Body of pancreas (tissue), 4 donors: ENCODE results near the gene THOC7. TPM values are rescaled to one million over a fixed set of nuclear protein-coding genes. Genes with fewer than 3 reads are reported as not detected.

Experiments used
- ATAC-seq: fragments of 150-250 bp; one replicate; pipeline ENCODE4 v1.9.1; 2016
- DNase-seq, 4 donors: peaks; one replicate each; pipeline ENCODE4 v3.0.0-alpha.2; 2019
- H3K27ac ChIP-seq, 4 donors: fragments of 200-600 bp; sonication (generic); 1 replicate in 3 of 4; 2 replicates in 1 of 4; pipeline versions ENCODE4 v1.5.1 to v1.6.1; 2016 to 2019; ENCODE audit warnings: mild to moderate bottlenecking in 1 of 4, mixed read lengths in 1 of 4, moderate library complexity in 1 of 4
- H3K27me3 ChIP-seq, 2 donors: fragments of 200-600 bp; sonication (generic); one replicate each; pipeline ENCODE4 v1.6.0; 2016; ENCODE audit warnings: mild to moderate bottlenecking in 1 of 2
- H3K36me3 ChIP-seq, 2 donors: fragments of 200-600 bp; sonication (generic); replicated peaks in 1 of 2; 2 replicates each; pipeline ENCODE4 v1.5.1; 2016; ENCODE audit warnings: low read depth in 2 of 2; ENCODE audit not compliant: insufficient read depth in 1 of 2
- H3K4me1 ChIP-seq: fragments of 200-600 bp; sonication (generic); one replicate; pipeline ENCODE4 v1.6.0; 2016
- H3K4me3 ChIP-seq, 2 donors: fragments of 200-600 bp; sonication (generic); 1 replicate in 1 of 2; 2 replicates in 1 of 2; pipeline ENCODE4 v1.5.1; 2016 to 2019
- H3K9me3 ChIP-seq, 3 donors: fragments of 200-600 bp; sonication (generic); 1 replicate in 2 of 3; 2 replicates in 1 of 3; pipeline ENCODE4 v1.5.1; 2016
- POLR2A ChIP-seq, 3 donors: fragments of 450-650 bp; IDR thresholded peaks; one replicate each; pipeline ENCODE4 v1.6.1; 2016; ENCODE audit warnings: antibody characterized with exemption in 3 of 3, mild to moderate bottlenecking in 2 of 3
- WGBS, 2 donors: methylation state at CpG; one replicate each; pipeline ENCODE4 v1.1.5; 2017; 5-methylcytosine and 5-hydroxymethylcytosine counted together
- intact Hi-C: fragments of 100-400 bp; cut with DNase I; formaldehyde crosslinking; loops from one replicate; pipeline ENCODE4 v1.15.1; 2023
- total RNA-seq, 2 donors: library from RNA; depleted of rRNA; stranded (reverse); fragments of >200 nt; gene quantifications; one replicate each; pipeline ENCODE4 v1.1.0, GENCODE V29; 2016
- TF ChIP-seq, protein P1 (sequence below), 7 experiments: fragments of 450-650 bp in 4 of 7; fragments of 200-600 bp in 3 of 7; sonication (generic) in 3 of 7; IDR thresholded peaks; one replicate each; pipeline ENCODE4 v1.5.1; 2016 to 2019; ENCODE audit warnings: antibody characterized with exemption in 7 of 7

Gene THOC7
- total RNA-seq, 2 donors from 2014 or later = 26.0 to 47.0 TPM

GRCh38 chr3:63832395-63832794 is 31.2 kb downstream of the THOC7 start:
- Histone ChIP-seq H3K27ac (no peak overlapping the region), H3K4me1 (no peaks in the 10 kb centered on the region), H3K4me3 (no peak overlapping the region), H3K36me3 (peaks cover 0 to 7% of the 10 kb centered on the region in 2 donors), H3K27me3 (no peaks in the 10 kb centered on the region), H3K9me3 (no peaks in the 10 kb centered on the region)
- WGBS, 2 donors = 79 to 84% methylated on average over 6 of the region's 6 CpGs
- TF ChIP-seq POLR2A (IDR thresholded peaks at IDR 0.05) = no peak
- TF ChIP-seq, protein P1, sequence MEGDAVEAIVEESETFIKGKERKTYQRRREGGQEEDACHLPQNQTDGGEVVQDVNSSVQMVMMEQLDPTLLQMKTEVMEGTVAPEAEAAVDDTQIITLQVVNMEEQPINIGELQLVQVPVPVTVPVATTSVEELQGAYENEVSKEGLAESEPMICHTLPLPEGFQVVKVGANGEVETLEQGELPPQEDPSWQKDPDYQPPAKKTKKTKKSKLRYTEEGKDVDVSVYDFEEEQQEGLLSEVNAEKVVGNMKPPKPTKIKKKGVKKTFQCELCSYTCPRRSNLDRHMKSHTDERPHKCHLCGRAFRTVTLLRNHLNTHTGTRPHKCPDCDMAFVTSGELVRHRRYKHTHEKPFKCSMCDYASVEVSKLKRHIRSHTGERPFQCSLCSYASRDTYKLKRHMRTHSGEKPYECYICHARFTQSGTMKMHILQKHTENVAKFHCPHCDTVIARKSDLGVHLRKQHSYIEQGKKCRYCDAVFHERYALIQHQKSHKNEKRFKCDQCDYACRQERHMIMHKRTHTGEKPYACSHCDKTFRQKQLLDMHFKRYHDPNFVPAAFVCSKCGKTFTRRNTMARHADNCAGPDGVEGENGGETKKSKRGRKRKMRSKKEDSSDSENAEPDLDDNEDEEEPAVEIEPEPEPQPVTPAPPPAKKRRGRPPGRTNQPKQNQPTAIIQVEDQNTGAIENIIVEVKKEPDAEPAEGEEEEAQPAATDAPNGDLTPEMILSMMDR (IDR thresholded peaks at IDR 0.05) = no peak
- intact Hi-C loops = no loop called here
- ATAC-seq (no peak), DNase-seq (no peak)

- no peak overlapping the region for H3K4me3 ChIP-seq
- intact Hi-C loops = no loop called here
Measured at GRCh38 chr3:63830526-63830925, 33.1 kb downstream of the THOC7 start.

GRCh38 chr3:63824309-63824708 is 39.3 kb downstream of the THOC7 start:
- TF ChIP-seq POLR2A (IDR thresholded peaks at IDR 0.05) = no peak
- TF ChIP-seq, protein P1 (IDR thresholded peaks at IDR 0.05) = no peak
- H3K4me1 ChIP-seq = no peaks in the 10 kb centered on the region
- ATAC-seq = no peak
- H3K36me3 ChIP-seq = peaks cover 0 to 2% of the 10 kb centered on the region in 2 donors
- WGBS, 2 donors = 73 to 77% methylated on average over 4 of the region's 4 CpGs
- H3K4me3 ChIP-seq = no peak overlapping the region
- intact Hi-C loops = no loop called here
- no peaks in the 10 kb centered on the region for H3K9me3 ChIP-seq
- no peak overlapping the region for H3K27ac ChIP-seq
- no peaks in the 10 kb centered on the region for H3K27me3 ChIP-seq
- DNase-seq = no peak

More at GRCh38 chr3:63830526-63830925, 33.1 kb downstream of the THOC7 start:
- H3K36me3 ChIP-seq = peaks cover 0 to 7% of the 10 kb centered on the region in 2 donors
- no peak overlapping the region for H3K27ac ChIP-seq
- TF ChIP-seq, protein P1 (IDR thresholded peaks at IDR 0.05) = no peak
- TF ChIP-seq POLR2A (IDR thresholded peaks at IDR 0.05) = no peak
- DNase-seq = no peak
- no peaks in the 10 kb centered on the region for H3K9me3 ChIP-seq
- no peaks in the 10 kb centered on the region for H3K27me3 ChIP-seq
- no peak for ATAC-seq
- 91 to 93% methylated on average over 6 of the region's 6 CpGs for WGBS, 2 donors
- no peaks in the 10 kb centered on the region for H3K4me1 ChIP-seq

GRCh38 chr3:63819151-63819398 is 44.5 kb downstream of the THOC7 start, which contains the start of gene C3orf49:
TSS of gene C3orf49 (plus strand) at chr3:63819299. CDS start at chr3:63819472, 173 bp downstream.
- WGBS, 2 donors = 95 to 96% methylated on average over 1 of the region's 1 CpG

More at GRCh38 chr3:63819151-63819398, 44.5 kb downstream of the THOC7 start, which contains the start of gene C3orf49:
- Histone ChIP-seq H3K27me3 (no peaks in the 10 kb centered on the region), H3K4me1 (peaks cover 4% of the 10 kb centered on the region), H3K9me3 (no peaks in the 10 kb centered on the region), H3K4me3 (no peak within 1 kb of the TSS), H3K36me3 (no peaks in the 10 kb centered on the region), H3K27ac (no peak within 1 kb of the TSS)
- DNase-seq = no peak
- intact Hi-C loops = no loop called here
- TF ChIP-seq, protein P1 (IDR thresholded peaks at IDR 0.05) = no peak
- TF ChIP-seq POLR2A (IDR thresholded peaks at IDR 0.05) = no peak
- no peak for ATAC-seq
